ENCODE data around the gene OLIG2.

Gene OLIG2

GRCh38 chr21:33025489-33026442 is at the start of gene OLIG2:
Gene OLIG2, plus strand, starts transcription at chr21:33025935. Its CDS starts 928 bp downstream, at chr21:33026863.
- DNase-seq: no peak

DNA sequence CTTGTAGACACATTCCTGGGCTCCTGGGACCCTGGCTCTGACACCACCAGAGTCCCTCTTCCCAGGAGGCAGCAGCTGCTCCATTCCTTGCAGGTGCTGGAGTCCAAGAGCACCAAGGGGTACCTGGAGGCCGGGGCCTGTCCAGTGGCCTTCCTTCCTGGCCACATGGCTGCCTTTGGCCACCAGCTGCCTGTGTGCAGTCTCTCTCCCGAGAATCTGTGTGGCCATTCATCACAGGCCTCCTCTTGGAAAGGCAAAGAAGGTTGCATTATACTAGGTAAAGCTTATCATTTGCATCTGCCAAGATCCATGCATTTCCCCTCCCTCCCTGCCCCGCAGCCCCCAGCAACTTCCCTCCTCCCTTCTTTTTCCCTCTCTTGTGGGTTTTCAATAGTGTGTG is 48.9 kb upstream of the OLIG2 start:
- DNase-seq: no peak

DNA sequence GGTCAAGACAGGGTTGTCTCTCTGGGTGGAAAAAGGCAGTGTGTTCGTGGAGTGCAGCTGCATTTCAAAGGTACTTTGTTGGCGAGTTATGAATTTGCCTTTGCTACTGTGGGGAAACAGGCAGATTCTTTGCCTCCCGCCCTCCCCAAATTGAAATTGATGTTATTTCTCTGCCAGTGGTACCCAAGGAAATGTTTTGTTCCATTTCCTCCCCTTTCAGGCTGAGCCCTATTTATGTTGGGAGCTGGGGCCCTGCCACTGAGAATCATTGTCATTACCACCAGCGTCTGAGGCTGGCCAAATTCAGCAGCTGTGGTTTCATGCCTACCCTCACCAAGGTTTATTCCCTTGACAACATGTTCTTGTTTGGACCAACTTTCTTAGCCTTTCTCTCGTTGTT is 48.5 kb upstream of the OLIG2 start:
- DNase-seq: no peak

- no peak for DNase-seq
These were observed 47.1 kb upstream of the OLIG2 start for GRCh38 chr21:32978331-32979270.

DNA sequence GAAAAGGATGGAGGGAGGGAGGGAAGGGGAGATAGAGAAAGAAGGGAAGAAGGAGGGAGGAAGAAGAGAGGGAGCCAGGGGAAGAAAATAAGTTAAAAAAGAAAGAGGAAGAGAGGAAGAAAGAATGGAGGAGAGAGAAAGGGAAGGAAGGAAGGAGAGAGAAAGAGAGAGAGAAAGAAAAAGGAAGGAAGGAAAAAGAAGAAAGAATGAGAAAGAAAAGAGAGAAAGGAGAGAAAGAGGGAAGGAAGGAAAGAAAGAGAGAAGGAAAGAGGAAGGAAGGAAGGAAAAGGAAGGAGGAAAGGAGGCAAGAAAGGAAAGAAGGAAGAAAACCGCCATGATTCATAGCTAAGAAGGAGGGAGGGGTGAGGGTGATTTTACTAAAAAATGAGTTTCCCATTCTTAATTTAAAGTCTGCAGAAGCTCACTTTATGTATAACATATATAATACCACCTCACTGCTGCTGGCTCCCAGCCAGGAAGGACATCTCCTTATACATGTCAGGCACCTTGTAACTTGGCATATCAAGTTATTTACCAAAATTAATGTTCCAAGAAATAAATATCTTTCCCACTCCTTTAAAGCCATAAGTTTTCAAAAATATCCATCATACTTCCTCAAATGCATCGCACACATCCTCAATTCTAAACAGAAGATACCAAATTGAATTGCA is 46.0 kb upstream of the OLIG2 start:
- no peak for DNase-seq

- DNase-seq: no peak
These were observed 44.6 kb upstream of the OLIG2 start for GRCh38 chr21:32981096-32981495.

DNA sequence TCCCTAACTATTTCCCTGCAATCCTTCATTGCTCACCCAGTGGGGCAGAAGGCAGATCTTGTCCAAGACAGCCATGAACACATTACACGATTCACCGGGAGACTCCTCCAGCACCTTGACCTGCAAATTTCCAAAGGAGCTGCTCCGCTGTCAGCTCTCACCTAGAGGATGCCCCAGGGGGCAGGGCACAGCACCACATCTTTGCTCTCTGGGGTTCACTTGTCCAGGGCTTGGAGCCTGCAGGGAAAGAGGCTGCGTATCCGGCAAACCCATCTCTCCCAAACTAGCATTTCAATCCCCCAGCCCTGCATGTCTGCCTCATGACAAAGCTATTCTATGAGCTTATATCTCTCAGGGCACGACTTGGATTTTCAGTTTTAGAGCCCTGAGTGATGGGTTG is 35.1 kb upstream of the OLIG2 start:
- no peak for DNase-seq

DNA sequence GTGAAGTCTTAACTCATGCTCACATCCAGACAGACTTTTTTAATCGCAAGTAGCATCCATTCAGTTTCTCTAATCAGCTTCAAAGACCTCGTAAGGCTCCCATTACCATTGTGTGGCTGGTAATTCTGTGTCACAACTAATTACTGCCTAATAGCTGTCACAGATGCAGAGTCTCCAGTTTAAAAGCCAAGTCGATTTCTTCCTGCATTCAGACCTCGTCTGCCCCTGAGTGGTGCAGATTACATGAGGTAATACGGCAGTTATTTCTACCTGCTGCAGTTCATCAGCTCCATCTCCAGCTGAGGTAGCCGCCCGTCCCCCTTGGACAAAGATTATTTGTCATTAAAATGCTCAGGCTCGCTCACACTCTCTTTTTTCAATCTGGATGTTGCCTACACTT is 34.4 kb upstream of the OLIG2 start:
- DNase-seq: no peak

DNA sequence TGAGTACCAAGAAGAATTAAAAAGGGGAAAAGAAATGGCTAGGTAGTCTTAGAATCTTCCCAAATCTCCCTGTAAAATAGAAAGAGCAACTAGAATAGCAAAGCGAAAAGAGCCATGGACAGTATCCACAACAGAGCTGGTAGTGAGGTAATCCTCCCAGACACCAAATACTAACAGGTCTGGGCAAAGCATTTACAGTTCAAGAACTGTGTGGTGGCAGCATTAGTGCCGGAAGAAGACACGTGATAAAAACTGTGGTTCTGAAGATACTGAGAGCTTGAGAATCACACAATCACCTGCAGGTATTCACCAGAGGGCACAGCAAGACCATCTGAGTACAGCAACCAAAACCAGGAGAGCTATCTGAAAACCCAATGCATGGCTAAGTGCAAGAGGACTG is 31.8 kb upstream of the OLIG2 start:
- DNase-seq: no peak

DNA sequence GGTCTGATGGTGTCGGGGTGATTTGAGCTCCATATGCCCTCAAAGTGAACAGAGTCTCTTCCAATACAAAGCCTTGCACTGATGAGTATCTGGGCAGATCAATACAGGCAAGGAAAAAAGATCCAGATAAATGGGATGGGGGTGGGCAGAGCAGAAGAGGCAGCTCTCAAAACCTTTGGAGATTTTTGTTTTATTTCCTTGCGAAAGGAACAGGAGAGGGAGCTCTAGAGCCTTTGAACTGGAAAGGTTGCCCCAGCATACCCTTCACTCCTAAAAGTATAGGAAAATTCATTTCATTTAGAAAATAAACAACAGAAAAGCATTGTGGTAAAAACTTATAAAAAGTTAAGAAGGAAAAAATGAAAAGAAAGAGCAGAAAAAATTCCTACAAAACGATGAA is 31.4 kb upstream of the OLIG2 start:
- no peak for DNase-seq

- DNase-seq: no peak
These were observed 18.0 kb upstream of the OLIG2 start for GRCh38 chr21:33007747-33008146.

GRCh38 chr21:33008333-33009051 is 17.2 kb upstream of the OLIG2 start:
- DNase-seq: no peak

DNA sequence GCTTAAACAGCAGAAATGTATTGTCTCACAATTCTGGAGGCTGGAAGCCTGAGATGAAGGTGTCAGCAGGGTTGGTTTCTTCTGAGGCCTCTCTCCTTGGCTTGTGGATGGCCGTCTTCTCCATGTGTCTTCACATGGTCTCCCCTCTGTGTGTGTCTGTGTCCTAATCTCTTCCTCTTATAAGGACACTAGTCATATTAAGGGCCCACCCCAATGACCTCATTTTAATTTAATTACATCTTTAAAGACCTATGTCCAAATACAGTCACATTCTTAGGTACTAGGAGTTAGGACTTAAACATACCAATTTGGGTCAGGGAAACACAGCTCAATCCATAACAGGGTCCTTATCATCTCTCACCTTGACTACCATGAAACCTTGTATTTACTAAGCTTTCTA is 14.8 kb upstream of the OLIG2 start:
- no peak for DNase-seq

DNA sequence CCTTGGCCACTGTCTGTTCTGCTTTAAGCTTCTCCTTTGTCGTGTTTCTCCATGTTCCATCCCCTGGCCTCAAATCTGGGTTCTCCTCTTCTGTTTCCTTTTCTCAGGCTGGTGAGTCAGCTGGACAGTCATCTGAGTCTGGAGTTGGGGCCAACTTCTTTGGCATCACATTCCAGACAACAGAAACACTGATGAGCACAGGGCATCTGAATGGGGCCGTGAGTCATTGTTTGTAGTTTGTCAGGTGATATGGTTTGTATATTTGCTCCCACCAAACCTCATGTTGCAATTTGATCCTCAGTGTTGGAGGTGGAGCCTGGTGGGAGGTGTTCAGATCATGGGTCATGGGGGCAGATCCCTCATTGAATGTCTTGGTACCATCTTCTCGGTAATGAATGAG is 14.3 kb upstream of the OLIG2 start:
- no peak for DNase-seq

DNA sequence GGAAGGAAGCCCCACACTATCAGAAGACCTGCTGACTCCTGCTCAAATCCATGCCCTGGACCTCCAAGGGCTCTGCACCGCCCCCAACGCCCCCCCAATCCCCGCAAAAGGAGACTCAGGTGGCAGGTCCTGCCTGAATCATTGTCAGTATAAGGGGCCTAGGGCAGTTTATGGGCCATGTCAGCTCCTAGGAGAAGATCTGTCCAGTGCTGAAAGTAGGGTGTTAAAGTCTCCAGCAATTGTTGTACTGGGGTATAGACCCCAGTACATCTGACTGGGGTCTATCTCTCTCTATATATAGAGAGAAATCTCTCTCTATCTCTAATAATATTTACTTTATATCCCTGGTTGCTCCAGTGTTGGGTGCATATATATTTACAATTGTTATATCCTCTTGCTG is 12.1 kb upstream of the OLIG2 start:
- DNase-seq: no peak

DNA sequence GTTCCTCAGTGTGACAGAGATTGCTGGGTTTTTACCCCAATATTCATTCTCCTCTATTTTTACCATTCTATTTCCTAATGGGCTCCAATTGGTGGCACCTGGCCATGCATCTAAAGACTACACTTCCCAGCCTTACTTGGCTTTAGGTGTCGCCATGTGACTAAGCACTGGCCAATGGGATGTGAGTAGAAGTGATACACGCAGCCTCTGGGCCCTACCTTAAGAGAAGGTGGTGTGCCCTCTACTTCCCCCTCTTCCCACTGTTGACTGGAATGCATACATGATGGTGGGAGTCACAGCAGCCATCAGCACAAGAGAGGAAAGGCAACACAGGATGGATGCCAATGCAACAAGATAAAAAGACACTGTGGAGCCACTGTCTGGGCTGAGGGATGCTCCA is 11.4 kb upstream of the OLIG2 start:
- no peak for DNase-seq

GRCh38 chr21:33015096-33015495 is 10.6 kb upstream of the OLIG2 start:
- no peak for DNase-seq

DNA sequence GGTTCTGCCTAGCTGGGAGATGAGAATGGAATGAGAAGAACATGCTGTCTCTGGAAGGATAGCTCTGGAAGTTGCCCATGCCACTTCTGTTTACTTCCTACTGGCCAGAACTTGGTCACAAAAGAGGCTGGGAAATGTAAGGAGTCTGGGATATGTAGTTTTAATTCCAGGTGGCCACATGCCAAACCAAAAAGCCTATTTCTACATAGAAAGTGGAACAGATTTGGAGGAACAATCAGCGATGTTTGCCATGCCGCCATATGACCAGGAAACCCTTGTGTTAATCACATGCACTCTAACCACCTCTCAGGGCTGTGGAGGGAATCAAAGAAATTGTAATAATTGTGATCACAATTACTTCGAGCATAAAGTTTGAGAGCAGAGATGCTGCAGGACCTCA is 10.0 kb upstream of the OLIG2 start:
- no peak for DNase-seq

GRCh38 chr21:33018707-33019465 is 6.8 kb upstream of the OLIG2 start:
- DNase-seq: no peak

- no peak for DNase-seq
These were observed 6.2 kb upstream of the OLIG2 start for GRCh38 chr21:33019516-33019884.

- no peak for DNase-seq
These were observed 5.7 kb upstream of the OLIG2 start for GRCh38 chr21:33019885-33020557.
